ENCODE results near the gene POFUT1.
"Not testable (repeated sequence)": the region's sequence is repeated elsewhere in the genome, so short reads cannot be mapped to it uniquely, and the experiment has no call there.

POFUT1 gene

GRCh38 chr20:32251470-32251869 lies 43.8 kb downstream of the POFUT1 start:
- Mint-ChIP-seq H3K36me3 (ENCODE audit: low read depth) (no peaks in the 10 kb centered on the region), H3K27me3 (ENCODE audit: low read depth) (peaks cover 11% of the 10 kb centered on the region), H3K9me3 (no peaks in the 10 kb centered on the region), H3K4me3 (no peak overlapping the region), H3K27ac (no peak overlapping the region), H3K4me1 (no peaks in the 10 kb centered on the region)
- no peak for TF ChIP-seq CTCF (IDR thresholded peaks at IDR 0.05; ENCODE audit: unreplicated experiment in 3 of 3)

- H3K4me3 Mint-ChIP-seq, result no peak overlapping the region
- H3K9me3 Mint-ChIP-seq, result no peaks in the 10 kb centered on the region
- H3K27ac Mint-ChIP-seq, result no peak overlapping the region
- H3K36me3 Mint-ChIP-seq (ENCODE audit: low read depth), result no peaks in the 10 kb centered on the region
- no peaks in the 10 kb centered on the region for H3K4me1 Mint-ChIP-seq
- H3K27me3 Mint-ChIP-seq (ENCODE audit: low read depth), result peaks cover 7% of the 10 kb centered on the region
- TF ChIP-seq CTCF (IDR thresholded peaks at IDR 0.05; ENCODE audit: unreplicated experiment in 3 of 3), result no peak
Measured at GRCh38 chr20:32252189-32252588, 44.5 kb downstream of the POFUT1 start.

GRCh38 chr20:32260973-32261372 lies 53.3 kb downstream of the POFUT1 start:
- not testable (repeated sequence) for H3K27ac Mint-ChIP-seq; H3K4me3 Mint-ChIP-seq; H3K36me3 Mint-ChIP-seq (ENCODE audit: low read depth); H3K27me3 Mint-ChIP-seq (ENCODE audit: low read depth); H3K4me1 Mint-ChIP-seq; H3K9me3 Mint-ChIP-seq

DNA sequence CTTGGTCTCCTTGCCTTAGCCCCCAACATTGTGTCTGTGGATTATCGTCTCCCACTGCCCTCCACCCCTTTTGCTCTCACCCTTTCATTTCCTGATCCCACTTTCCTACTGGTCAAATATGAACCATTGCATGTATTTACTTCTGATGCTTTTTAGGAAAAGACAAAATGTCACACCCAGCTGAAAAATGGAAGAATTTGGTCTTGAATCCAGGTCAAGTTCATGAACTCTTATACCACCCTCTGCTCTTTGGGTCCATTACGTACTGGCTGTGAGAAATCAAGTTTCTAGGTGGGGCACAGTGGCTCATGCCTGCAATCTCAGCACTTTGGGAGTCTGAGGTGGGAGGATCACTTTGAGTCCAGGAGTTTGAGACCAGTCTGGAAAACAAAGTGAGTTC lies 54.0 kb downstream of the POFUT1 start:
- Mint-ChIP-seq H3K36me3 (ENCODE audit: low read depth) (no peaks in the 10 kb centered on the region), H3K27me3 (ENCODE audit: low read depth) (no peaks in the 10 kb centered on the region), H3K4me3 (no peak overlapping the region), H3K4me1 (no peaks in the 10 kb centered on the region), H3K27ac (no peak overlapping the region), H3K9me3 (no peaks in the 10 kb centered on the region)
- no peak for TF ChIP-seq CTCF (IDR thresholded peaks at IDR 0.05; ENCODE audit: unreplicated experiment in 3 of 3)

- Mint-ChIP-seq H3K27ac (no peak overlapping the region), H3K9me3 (no peaks in the 10 kb centered on the region), H3K4me3 (no peak overlapping the region), H3K4me1 (no peaks in the 10 kb centered on the region), H3K27me3 (ENCODE audit: low read depth) (no peaks in the 10 kb centered on the region), H3K36me3 (ENCODE audit: low read depth) (no peaks in the 10 kb centered on the region)
- no peak for TF ChIP-seq CTCF (IDR thresholded peaks at IDR 0.05; ENCODE audit: unreplicated experiment in 3 of 3)
Measured at GRCh38 chr20:32263398-32263954, 55.8 kb downstream of the POFUT1 start.

DNA sequence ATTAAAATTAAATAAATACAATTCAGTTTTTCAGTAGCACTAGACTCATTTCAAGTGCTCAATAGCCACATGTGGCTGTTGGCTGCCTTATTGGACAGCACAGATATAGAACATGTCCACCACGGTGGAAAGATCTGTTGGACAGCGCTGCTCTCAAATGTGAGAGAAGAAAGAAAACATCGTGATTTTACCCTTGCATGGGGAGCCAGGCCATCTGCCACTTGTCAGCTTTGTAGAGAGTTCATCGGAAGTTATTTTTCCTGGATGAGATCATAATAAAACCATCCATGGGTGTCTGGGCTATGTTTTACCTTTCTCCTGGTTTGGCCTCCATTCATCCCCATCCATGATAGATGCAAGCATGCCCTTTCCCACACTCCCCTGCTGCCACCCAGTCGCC lies 63.9 kb downstream of the POFUT1 start:
- Mint-ChIP-seq H3K4me1 (peaks cover 13% of the 10 kb centered on the region), H3K27ac (no peak overlapping the region), H3K36me3 (ENCODE audit: low read depth) (no peaks in the 10 kb centered on the region)

More for the DNA sequence above, 63.9 kb downstream of the POFUT1 start:
- no peak for TF ChIP-seq CTCF (IDR thresholded peaks at IDR 0.05; ENCODE audit: unreplicated experiment in 3 of 3)
- Mint-ChIP-seq H3K27me3 (ENCODE audit: low read depth) (no peaks in the 10 kb centered on the region), H3K9me3 (no peaks in the 10 kb centered on the region), H3K4me3 (no peak overlapping the region)
